ENCODE results near the gene ARHGAP33.
"Not testable (repeated sequence)": the region's sequence is repeated elsewhere in the genome, so short reads cannot be mapped to it uniquely, and the experiment has no call there.

ARHGAP33 gene

GRCh38 chr19:35759697-35760096, 15.7 kb upstream of the ARHGAP33 start:
- DNase-seq (ENCODE audit: insufficient read length) (no peak), FAIRE-seq (no peak)
- TF ChIP-seq TAF1 (IDR thresholded peaks at IDR 0.05; ENCODE audit: borderline replicate concordance, low read depth, low read length) = no peak
- TF ChIP-seq POLR2AphosphoS5 (IDR thresholded peaks at IDR 0.05; ENCODE audit: low read depth, low read length) = no peak
- TF ChIP-seq POLR2A (IDR thresholded peaks at IDR 0.05; ENCODE audit: low read depth, low read length) = no peak

GRCh38 chr19:35760711-35761349, 14.5 kb upstream of the ARHGAP33 start:
- FAIRE-seq (no peak), DNase-seq (ENCODE audit: insufficient read length) (no peak)
- no peak for TF ChIP-seq TAF1 (IDR thresholded peaks at IDR 0.05; ENCODE audit: borderline replicate concordance, low read depth, low read length)
- no peak for TF ChIP-seq POLR2A (IDR thresholded peaks at IDR 0.05; ENCODE audit: low read depth, low read length)
- TF ChIP-seq POLR2AphosphoS5 (IDR thresholded peaks at IDR 0.05; ENCODE audit: low read depth, low read length) = no peak

GRCh38 chr19:35764432-35765315, 10.7 kb upstream of the ARHGAP33 start:
- TF ChIP-seq TAF1 (IDR thresholded peaks at IDR 0.05; ENCODE audit: borderline replicate concordance, low read depth, low read length) (no peak), POLR2A (IDR thresholded peaks at IDR 0.05; ENCODE audit: low read depth, low read length) (no peak), POLR2AphosphoS5 (IDR thresholded peaks at IDR 0.05; ENCODE audit: low read depth, low read length) (no peak)
- DNase-seq (ENCODE audit: insufficient read length) = no peak
- no peak for FAIRE-seq

- DNase-seq (ENCODE audit: insufficient read length) (no peak), FAIRE-seq (no peak)
- TF ChIP-seq TAF1 (IDR thresholded peaks at IDR 0.05; ENCODE audit: borderline replicate concordance, low read depth, low read length) (no peak), POLR2AphosphoS5 (IDR thresholded peaks at IDR 0.05; ENCODE audit: low read depth, low read length) (no peak), POLR2A (IDR thresholded peaks at IDR 0.05; ENCODE audit: low read depth, low read length) (no peak)
These were observed 8.7 kb upstream of the ARHGAP33 start for GRCh38 chr19:35766571-35767104.

GRCh38 chr19:35767288-35768081, 7.9 kb upstream of the ARHGAP33 start:
- no peak for DNase-seq (ENCODE audit: insufficient read length)
- no peak for FAIRE-seq
- TF ChIP-seq TAF1 (IDR thresholded peaks at IDR 0.05; ENCODE audit: borderline replicate concordance, low read depth, low read length) = no peak
- no peak for TF ChIP-seq POLR2A (IDR thresholded peaks at IDR 0.05; ENCODE audit: low read depth, low read length)
- no peak for TF ChIP-seq POLR2AphosphoS5 (IDR thresholded peaks at IDR 0.05; ENCODE audit: low read depth, low read length)

GRCh38 chr19:35768082-35768421, 7.3 kb upstream of the ARHGAP33 start:
- FAIRE-seq (no peak), DNase-seq (ENCODE audit: insufficient read length) (no peak)
- TF ChIP-seq POLR2A (IDR thresholded peaks at IDR 0.05; ENCODE audit: low read depth, low read length) (no peak), TAF1 (IDR thresholded peaks at IDR 0.05; ENCODE audit: borderline replicate concordance, low read depth, low read length) (no peak), POLR2AphosphoS5 (IDR thresholded peaks at IDR 0.05; ENCODE audit: low read depth, low read length) (no peak)

- DNase-seq (ENCODE audit: insufficient read length); FAIRE-seq: not testable (repeated sequence)
These were observed 3.0 kb upstream of the ARHGAP33 start for GRCh38 chr19:35772362-35772761.

GRCh38 chr19:35773020-35773806, 2.2 kb upstream of the ARHGAP33 start:
- TF ChIP-seq POLR2A (IDR thresholded peaks at IDR 0.05; ENCODE audit: low read depth, low read length) (no peak), POLR2AphosphoS5 (IDR thresholded peaks at IDR 0.05; ENCODE audit: low read depth, low read length) (no peak), TAF1 (IDR thresholded peaks at IDR 0.05; ENCODE audit: borderline replicate concordance, low read depth, low read length) (no peak)
- FAIRE-seq = no peak
- no peak for DNase-seq (ENCODE audit: insufficient read length)

GRCh38 chr19:35774274-35775045, 904 bp upstream of the ARHGAP33 start:
- DNase-seq (ENCODE audit: insufficient read length) (no peak), FAIRE-seq (no peak)
- TF ChIP-seq POLR2AphosphoS5 (IDR thresholded peaks at IDR 0.05; ENCODE audit: low read depth, low read length) (no peak), TAF1 (IDR thresholded peaks at IDR 0.05; ENCODE audit: borderline replicate concordance, low read depth, low read length) (no peak), POLR2A (IDR thresholded peaks at IDR 0.05; ENCODE audit: low read depth, low read length) (no peak)

- FAIRE-seq (no peak), DNase-seq (ENCODE audit: insufficient read length) (no peak)
- TF ChIP-seq POLR2A (IDR thresholded peaks at IDR 0.05; ENCODE audit: low read depth, low read length) (no peak), TAF1 (IDR thresholded peaks at IDR 0.05; ENCODE audit: borderline replicate concordance, low read depth, low read length) (no peak), POLR2AphosphoS5 (IDR thresholded peaks at IDR 0.05; ENCODE audit: low read depth, low read length) (no peak)
These were observed 392 bp upstream of the ARHGAP33 start for GRCh38 chr19:35775046-35775297.

Measured in GM12892 (cell line).